HFFc6 (cell line): ENCODE measurements around the gene IMPDH1. TPM values are rescaled to one million over a fixed set of nuclear protein-coding genes. Genes with fewer than 3 reads are reported as not detected.

Source experiments
- DNase-seq: peaks from one replicate; pipeline ENCODE4 v3.0.0-alpha.2; 2018
- H3K27ac Mint-ChIP-seq: 2 replicates; pipeline ENCODE4 v1.8.0; 2020; ENCODE audit warnings: mild to moderate bottlenecking, mixed read lengths
- H3K27me3 Mint-ChIP-seq: 2 replicates; pipeline ENCODE4 v1.8.0; 2021; ENCODE audit warnings: mild to moderate bottlenecking, moderate library complexity, mixed read lengths; ENCODE audit not compliant: insufficient read depth
- H3K36me3 Mint-ChIP-seq: 2 replicates; pipeline ENCODE4 v1.8.0; 2021; ENCODE audit warnings: low read depth, mixed read lengths
- H3K4me1 Mint-ChIP-seq: 2 replicates; pipeline ENCODE4 v1.8.0; 2020; ENCODE audit warnings: low read depth, mixed read lengths
- H3K4me3 Mint-ChIP-seq: 2 replicates; pipeline ENCODE4 v1.8.0; 2020; ENCODE audit warnings: mild to moderate bottlenecking, moderate library complexity, mixed read lengths
- H3K9me3 Mint-ChIP-seq: 2 replicates; pipeline ENCODE4 v1.8.0; 2020; ENCODE audit warnings: mild to moderate bottlenecking, mixed read lengths
- CTCF ChIP-seq: fragments of 200-600 bp; sonication (generic); IDR thresholded peaks from 2 replicates; pipeline ENCODE4 v1.5.0; 2021; ENCODE audit warnings: antibody characterized with exemption, mild to moderate bottlenecking
- total RNA-seq, 6 experiments: library from RNA; stranded (reverse); fragmentation: NEBNext Ultra II Directional; extraction: Animal tissue kit (Norgen Biotek cat#: 25700); gene quantifications; 2 replicates in 1 of 6; 3 replicates in 5 of 6; pipeline ENCODE4 v1.2.3, GENCODE V29; 2021

IMPDH1 gene
- total RNA-seq, 6 experiments from 2014 or later = 81.8 to 107 (median 93.3) TPM

GRCh38 chr7:128455543-128456254 lies 45.9 kb upstream of the IMPDH1 start, which contains the start of gene HILPDA:
HILPDA (plus strand) TSS chr7:128455878; CDS start chr7:128457269, 1,391 bp downstream.
- DNase-seq = peak; percentile 95
- H3K4me1 Mint-ChIP-seq = peaks cover 50% of the 10 kb centered on the region
- peak within 1 kb of the TSS; percentile 99 for H3K27ac Mint-ChIP-seq
- H3K36me3 Mint-ChIP-seq = peaks cover 5% of the 10 kb centered on the region; the same call in 1 of the 2 replicates
- TF ChIP-seq CTCF = no peak; the same call in 1 of the 2 replicates
- H3K27me3 Mint-ChIP-seq = peaks cover 12% of the 10 kb centered on the region
- H3K9me3 Mint-ChIP-seq = no peaks in the 10 kb centered on the region
- H3K4me3 Mint-ChIP-seq = peak within 1 kb of the TSS; percentile 92

GRCh38 chr7:128454808-128455542 lies 45.2 kb upstream of the IMPDH1 start:
- no peaks in the 10 kb centered on the region for H3K9me3 Mint-ChIP-seq
- peak; percentile 45 for TF ChIP-seq CTCF
- H3K4me1 Mint-ChIP-seq = peaks cover 50% of the 10 kb centered on the region
- H3K27ac Mint-ChIP-seq = peak overlapping the region; percentile 99
- H3K36me3 Mint-ChIP-seq = peaks cover 5% of the 10 kb centered on the region; the same call in 1 of the 2 replicates
- H3K4me3 Mint-ChIP-seq = peak overlapping the region; percentile 92
- DNase-seq = peak; percentile 3
- peaks cover 15% of the 10 kb centered on the region for H3K27me3 Mint-ChIP-seq

- Mint-ChIP-seq H3K27ac (peak overlapping the region; percentile 99), H3K4me3 (peak overlapping the region; percentile 92), H3K9me3 (no peaks in the 10 kb centered on the region), H3K36me3 (peaks cover 5% of the 10 kb centered on the region; the same call in 1 of the 2 replicates), H3K4me1 (peaks cover 43% of the 10 kb centered on the region), H3K27me3 (peaks cover 15% of the 10 kb centered on the region)
- DNase-seq = no peak
- TF ChIP-seq CTCF = no peak
Observed at GRCh38 chr7:128453836-128454804, 44.3 kb upstream of the IMPDH1 start.

GRCh38 chr7:128452552-128452951 lies 42.8 kb upstream of the IMPDH1 start:
- Mint-ChIP-seq H3K36me3 (no peaks in the 10 kb centered on the region), H3K27ac (no peak overlapping the region), H3K4me1 (peaks cover 28% of the 10 kb centered on the region), H3K27me3 (peaks cover 15% of the 10 kb centered on the region), H3K9me3 (no peaks in the 10 kb centered on the region), H3K4me3 (no peak overlapping the region)
- TF ChIP-seq CTCF = no peak
- no peak for DNase-seq

GRCh38 chr7:128450913-128451312 lies 41.1 kb upstream of the IMPDH1 start:
- H3K4me1 Mint-ChIP-seq = peaks cover 18% of the 10 kb centered on the region
- no peaks in the 10 kb centered on the region for H3K36me3 Mint-ChIP-seq
- TF ChIP-seq CTCF = no peak
- H3K4me3 Mint-ChIP-seq = no peak overlapping the region
- no peak overlapping the region for H3K27ac Mint-ChIP-seq
- DNase-seq = no peak
- peaks cover 18% of the 10 kb centered on the region for H3K27me3 Mint-ChIP-seq
- H3K9me3 Mint-ChIP-seq = no peaks in the 10 kb centered on the region
